ENCODE measurements around the gene ARID1B.

Gene ARID1B

GRCh38 chr6:157135691-157136090 is 358.5 kb downstream of the ARID1B start:
- DNase-seq (ENCODE audit: low spot score), result no peak
- no peak for TF ChIP-seq CTCF (IDR thresholded peaks at IDR 0.05; ENCODE audit: borderline replicate concordance, control extremely low read depth, extremely low read depth, insufficient read depth, missing control alignments)
- in situ Hi-C loops (cut with MboI; ENCODE audit: low sequenced_read_pairs, unreplicated experiment), result no loop called here

- no peak for DNase-seq (ENCODE audit: low spot score)
- TF ChIP-seq CTCF (IDR thresholded peaks at IDR 0.05; ENCODE audit: borderline replicate concordance, control extremely low read depth, extremely low read depth, insufficient read depth, missing control alignments), result no peak
- in situ Hi-C loops (cut with MboI; ENCODE audit: low sequenced_read_pairs, unreplicated experiment), result no loop called here
Measured at GRCh38 chr6:157137501-157137900, 360.3 kb downstream of the ARID1B start.

GRCh38 chr6:157139054-157139708 is 362.0 kb downstream of the ARID1B start:
- DNase-seq (ENCODE audit: low spot score), result no peak
- TF ChIP-seq CTCF (IDR thresholded peaks at IDR 0.05; ENCODE audit: borderline replicate concordance, control extremely low read depth, extremely low read depth, insufficient read depth, missing control alignments), result no peak
- in situ Hi-C loops (cut with MboI; ENCODE audit: low sequenced_read_pairs, unreplicated experiment), result no loop called here

- no peak for DNase-seq (ENCODE audit: low spot score)
- in situ Hi-C loops (cut with MboI; ENCODE audit: low sequenced_read_pairs, unreplicated experiment), result no loop called here
- no peak for TF ChIP-seq CTCF (IDR thresholded peaks at IDR 0.05; ENCODE audit: borderline replicate concordance, control extremely low read depth, extremely low read depth, insufficient read depth, missing control alignments)
Measured at GRCh38 chr6:157143171-157143889, 366.2 kb downstream of the ARID1B start.

GRCh38 chr6:157143890-157144798 is 367.0 kb downstream of the ARID1B start:
- TF ChIP-seq CTCF (IDR thresholded peaks at IDR 0.05; ENCODE audit: borderline replicate concordance, control extremely low read depth, extremely low read depth, insufficient read depth, missing control alignments), result no peak
- in situ Hi-C loops (cut with MboI; ENCODE audit: low sequenced_read_pairs, unreplicated experiment), result no loop called here
- DNase-seq (ENCODE audit: low spot score), result no peak

GRCh38 chr6:157144859-157145568 is 367.8 kb downstream of the ARID1B start:
- DNase-seq (ENCODE audit: low spot score), result no peak
- in situ Hi-C loops (cut with MboI; ENCODE audit: low sequenced_read_pairs, unreplicated experiment), result no loop called here
- no peak for TF ChIP-seq CTCF (IDR thresholded peaks at IDR 0.05; ENCODE audit: borderline replicate concordance, control extremely low read depth, extremely low read depth, insufficient read depth, missing control alignments)
